T1000 (cell line): ENCODE results near the gene RACK1.

ENCODE experiments used
- DNase-seq: peaks from one replicate; lab custom pipeline; 2025; ENCODE audit warnings: mixed read lengths; lab: John Stamatoyannopoulos, UW

Gene RACK1

GRCh38 chr5:181233801-181234454 lies 9.8 kb downstream of the RACK1 start:
- DNase-seq: no peak

- DNase-seq: no peak
These were observed 10.5 kb downstream of the RACK1 start for GRCh38 chr5:181233088-181233800.

GRCh38 chr5:181232593-181232992 lies 11.1 kb downstream of the RACK1 start:
- DNase-seq: no peak

- no peak for DNase-seq
These were observed 12.3 kb downstream of the RACK1 start for GRCh38 chr5:181231432-181231831.

- DNase-seq: no peak
These were observed 13.2 kb downstream of the RACK1 start for GRCh38 chr5:181230551-181230950.

- no peak for DNase-seq
These were observed 13.7 kb downstream of the RACK1 start for GRCh38 chr5:181229996-181230395.

GRCh38 chr5:181224390-181225229 lies 19.1 kb downstream of the RACK1 start:
- no peak for DNase-seq

GRCh38 chr5:181223729-181224389 lies 19.8 kb downstream of the RACK1 start:
- DNase-seq: no peak

- no peak for DNase-seq
These were observed 20.5 kb downstream of the RACK1 start, which contains the start of gene TRIM41 for GRCh38 chr5:181223058-181223728. Gene TRIM41 (plus strand): TSS chr5:181223281. CDS start chr5:181224000, 719 bp downstream.

- no peak for DNase-seq
These were observed 21.1 kb downstream of the RACK1 start for GRCh38 chr5:181222630-181223057.

GRCh38 chr5:181221792-181222629 lies 21.7 kb downstream of the RACK1 start:
- DNase-seq: no peak

- DNase-seq: no peak
These were observed 22.5 kb downstream of the RACK1 start for GRCh38 chr5:181221105-181221791.

GRCh38 chr5:181220178-181220515 lies 23.6 kb downstream of the RACK1 start:
- no peak for DNase-seq

- DNase-seq: no peak
These were observed 24.2 kb downstream of the RACK1 start for GRCh38 chr5:181219262-181220177.

- DNase-seq: no peak
These were observed 24.9 kb downstream of the RACK1 start for GRCh38 chr5:181218795-181219124.

- no peak for DNase-seq
These were observed 26.0 kb downstream of the RACK1 start for GRCh38 chr5:181217803-181218062.

- no peak for DNase-seq
These were observed 26.4 kb downstream of the RACK1 start for GRCh38 chr5:181217111-181217802.
